OCI-LY1 (cell line): ENCODE measurements around the gene TBC1D2B.

ENCODE experiments used
- H2AFZ ChIP-seq: fragments of 200-600 bp; sonication (generic), shearing (Covaris generic); 2 replicates; pipeline ENCODE4 v1.6.0; 2014; ENCODE audit warnings: antibody characterized with exemption, mild to moderate bottlenecking, low read length
- H3F3A ChIP-seq: fragments of 200-600 bp; sonication (generic), shearing (Covaris generic); 2 replicates; pipeline ENCODE4 v1.6.0; 2014; ENCODE audit warnings: mild to moderate bottlenecking, antibody characterized with exemption, low read length, moderate library complexity; ENCODE audit not compliant: insufficient read depth
- H3K27ac ChIP-seq: fragments of 200-600 bp; sonication (generic); 2 replicates; pipeline ENCODE4 v1.5.1; 2014; ENCODE audit warnings: low read length, mixed run types, mild to moderate bottlenecking, low read depth; ENCODE audit not compliant: poor library complexity, severe bottlenecking
- H3K27me3 ChIP-seq: fragments of 200-600 bp; sonication (generic); 2 replicates; pipeline ENCODE4 v1.6.0; 2014; ENCODE audit warnings: antibody characterized with exemption, mild to moderate bottlenecking, low read length, moderate library complexity; ENCODE audit not compliant: insufficient read depth
- H3K36me3 ChIP-seq: fragments of 200-600 bp; sonication (generic); 2 replicates; pipeline ENCODE4 v1.6.1; 2014; ENCODE audit warnings: mild to moderate bottlenecking, antibody characterized with exemption, low read length, moderate library complexity, mixed read lengths; ENCODE audit not compliant: insufficient read depth
- H3K4me1 ChIP-seq: fragments of 200-600 bp; sonication (generic); 2 replicates; pipeline ENCODE4 v1.5.1; 2014; ENCODE audit warnings: mild to moderate bottlenecking, low read length, moderate library complexity; ENCODE audit not compliant: insufficient read depth, severe bottlenecking
- H3K4me2 ChIP-seq: fragments of 200-600 bp; sonication (generic), shearing (Covaris generic); 2 replicates; pipeline ENCODE4 v1.6.1; 2014; ENCODE audit warnings: low read length
- H3K4me3 ChIP-seq: fragments of 200-600 bp; sonication (generic); 2 replicates; pipeline ENCODE4 v1.5.1; 2014; ENCODE audit warnings: low read length, low read depth, mild to moderate bottlenecking, mixed read lengths; ENCODE audit not compliant: poor library complexity, severe bottlenecking
- H3K79me2 ChIP-seq: fragments of 200-600 bp; shearing (Covaris generic); 2 replicates; pipeline ENCODE4 v1.6.1; 2016; ENCODE audit warnings: mixed run types, low read length, mixed read lengths; ENCODE audit not compliant: insufficient read depth
- H3K9ac ChIP-seq: fragments of 200-600 bp; sonication (generic), shearing (Covaris generic); 2 replicates; pipeline ENCODE4 v1.6.1; 2014; ENCODE audit warnings: mild to moderate bottlenecking, low read length, mixed read lengths
- H3K9me2 ChIP-seq: fragments of 200-600 bp; sonication (generic), shearing (Covaris generic); 2 replicates; pipeline ENCODE4 v1.6.1; 2014; ENCODE audit warnings: low read depth, mild to moderate bottlenecking, low read length, mixed read lengths
- H3K9me3 ChIP-seq: fragments of 200-600 bp; shearing (Covaris generic); 2 replicates; pipeline ENCODE4 v1.6.1; 2014; ENCODE audit warnings: low read length, mixed read lengths
- H4K20me1 ChIP-seq: fragments of 200-600 bp; sonication (generic), shearing (Covaris generic); 2 replicates; pipeline ENCODE4 v1.6.0; 2016; ENCODE audit warnings: mild to moderate bottlenecking, low read length; ENCODE audit not compliant: insufficient read depth
- CTCF ChIP-seq: fragments of 200-600 bp; sonication (generic), shearing (Covaris generic); IDR thresholded peaks from 2 replicates; pipeline ENCODE4 v1.5.1; 2017; ENCODE audit warnings: mild to moderate bottlenecking, antibody characterized with exemption, low read length, moderate library complexity, mixed read lengths
- EZH2 ChIP-seq: fragments of 200-600 bp; sonication (generic), shearing (Covaris generic); IDR thresholded peaks from 2 replicates; pipeline ENCODE4 v1.8.0; 2017; ENCODE audit warnings: borderline replicate concordance, mixed run types, mild to moderate bottlenecking, antibody characterized with exemption, low read length, moderate library complexity, mixed read lengths

TBC1D2B gene

DNA sequence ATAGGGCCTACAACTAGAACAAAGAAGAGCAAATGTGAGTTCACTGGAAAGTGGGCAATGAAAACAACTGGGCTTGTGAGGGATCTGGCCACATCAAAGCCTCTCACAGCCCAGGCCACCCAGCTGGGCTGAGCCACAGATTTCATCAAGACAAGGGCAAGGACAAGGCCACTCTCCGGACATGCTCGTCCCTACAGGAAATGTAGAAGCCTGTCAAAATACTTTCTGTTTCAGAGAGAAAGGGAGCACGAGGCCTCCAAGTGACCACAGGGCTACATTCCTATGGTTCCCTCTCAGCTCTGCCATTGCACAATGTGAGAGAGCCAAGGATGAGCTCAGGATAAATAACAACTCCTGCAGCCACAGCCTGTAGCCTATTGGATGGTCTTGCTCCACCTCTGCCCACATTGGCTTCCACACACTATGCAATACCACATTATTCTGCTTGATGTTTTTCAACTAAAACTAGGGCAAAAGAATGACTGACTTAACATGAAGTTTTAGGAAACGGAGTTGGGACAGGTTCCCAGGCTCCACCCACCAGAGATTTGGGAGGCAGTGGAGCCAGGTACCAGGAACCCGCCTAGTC lies 12.1 kb downstream of the TBC1D2B start:
- peak overlapping the region; percentile 58 for H3K4me2 ChIP-seq
- peak overlapping the region; percentile 40 for H3K4me3 ChIP-seq

GRCh38 chr15:78064544-78064943 lies 13.0 kb downstream of the TBC1D2B start:
- H3K9me2 ChIP-seq: no peaks in the 10 kb centered on the region
- TF ChIP-seq CTCF: no peak
- TF ChIP-seq EZH2: no peak
- H3K4me3 ChIP-seq: no peak overlapping the region
- H3K27me3 ChIP-seq: no peaks in the 10 kb centered on the region
- no peaks in the 10 kb centered on the region for H3K9me3 ChIP-seq
- peak overlapping the region; percentile 88 for H3K27ac ChIP-seq
- H3K4me2 ChIP-seq: no peak overlapping the region; the same call in 1 of the 2 replicates
- no peaks in the 10 kb centered on the region for H3F3A ChIP-seq
- H3K79me2 ChIP-seq: peaks cover 76% of the 10 kb centered on the region
- H4K20me1 ChIP-seq: no peaks in the 10 kb centered on the region
- H3K36me3 ChIP-seq: no peaks in the 10 kb centered on the region
- H2AFZ ChIP-seq: no peak overlapping the region
- H3K4me1 ChIP-seq: peaks cover 90% of the 10 kb centered on the region
- H3K9ac ChIP-seq: no peak overlapping the region

More for the DNA sequence above, 12.1 kb downstream of the TBC1D2B start:
- H3K27ac ChIP-seq: peak overlapping the region; percentile 88
- TF ChIP-seq CTCF (no peak), EZH2 (no peak)
- no peaks in the 10 kb centered on the region for H3K9me3 ChIP-seq
- no peaks in the 10 kb centered on the region for H3K27me3 ChIP-seq
- H3K9ac ChIP-seq: peak overlapping the region; percentile 35; the same call in 1 of the 2 replicates
- H4K20me1 ChIP-seq: no peaks in the 10 kb centered on the region
- peaks cover 90% of the 10 kb centered on the region for H3K4me1 ChIP-seq
- H2AFZ ChIP-seq: no peak overlapping the region
- H3K9me2 ChIP-seq: no peaks in the 10 kb centered on the region
- H3K36me3 ChIP-seq: no peaks in the 10 kb centered on the region
- H3K79me2 ChIP-seq: peaks cover 71% of the 10 kb centered on the region
- H3F3A ChIP-seq: no peaks in the 10 kb centered on the region

- no peaks in the 10 kb centered on the region for H3F3A ChIP-seq
- H3K79me2 ChIP-seq: peaks cover 71% of the 10 kb centered on the region
- no peaks in the 10 kb centered on the region for H3K9me2 ChIP-seq
- H3K4me2 ChIP-seq: no peak overlapping the region
- H3K4me3 ChIP-seq: no peak overlapping the region
- H3K27ac ChIP-seq: no peak overlapping the region
- H4K20me1 ChIP-seq: no peaks in the 10 kb centered on the region
- TF ChIP-seq CTCF: no peak
- no peak for TF ChIP-seq EZH2
- H2AFZ ChIP-seq: no peak overlapping the region
- peaks cover 90% of the 10 kb centered on the region for H3K4me1 ChIP-seq
- H3K9ac ChIP-seq: no peak overlapping the region
- H3K9me3 ChIP-seq: no peaks in the 10 kb centered on the region
- no peaks in the 10 kb centered on the region for H3K27me3 ChIP-seq
- no peaks in the 10 kb centered on the region for H3K36me3 ChIP-seq
These were observed 13.5 kb downstream of the TBC1D2B start for GRCh38 chr15:78063970-78064385.
